Activated CD4-positive, CD25-positive, alpha-beta regulatory T cell treated with anti-CD3 and anti-CD28 coated beads, Interleukin-2, amount 50 U/mL, for 72 hours (primary cell): ENCODE data around the gene APBB2.

ENCODE experiments used
- DNase-seq: peaks from one replicate; pipeline ENCODE4 v3.0.0; 2021

APBB2 gene

GRCh38 chr4:41185614-41186592 lies 28.4 kb downstream of the APBB2 start:
- DNase-seq, result no peak

- no peak for DNase-seq
Observed at GRCh38 chr4:41184009-41184408, 30.3 kb downstream of the APBB2 start.

- DNase-seq, result no peak
Observed at GRCh38 chr4:41183021-41183553, 31.3 kb downstream of the APBB2 start.

DNA sequence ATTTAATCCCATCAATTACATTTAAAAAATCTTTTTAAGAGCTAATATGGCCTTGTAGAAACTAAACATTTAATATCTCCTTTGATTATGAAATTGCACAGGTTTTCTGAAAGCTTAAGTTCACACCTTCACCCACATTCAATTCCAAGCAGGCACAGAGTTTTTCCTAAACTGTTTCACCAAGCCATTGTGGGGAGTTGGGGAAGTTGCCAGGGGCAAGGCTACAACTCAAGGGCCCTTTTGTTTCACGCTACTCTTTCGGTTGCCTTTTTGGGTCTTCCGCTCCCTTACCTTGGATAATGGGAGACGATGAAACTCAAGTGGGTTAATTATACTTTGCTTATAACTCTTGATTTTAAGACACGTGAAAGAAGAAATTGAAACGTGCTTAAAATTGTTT lies 33.3 kb downstream of the APBB2 start:
- DNase-seq, result no peak

DNA sequence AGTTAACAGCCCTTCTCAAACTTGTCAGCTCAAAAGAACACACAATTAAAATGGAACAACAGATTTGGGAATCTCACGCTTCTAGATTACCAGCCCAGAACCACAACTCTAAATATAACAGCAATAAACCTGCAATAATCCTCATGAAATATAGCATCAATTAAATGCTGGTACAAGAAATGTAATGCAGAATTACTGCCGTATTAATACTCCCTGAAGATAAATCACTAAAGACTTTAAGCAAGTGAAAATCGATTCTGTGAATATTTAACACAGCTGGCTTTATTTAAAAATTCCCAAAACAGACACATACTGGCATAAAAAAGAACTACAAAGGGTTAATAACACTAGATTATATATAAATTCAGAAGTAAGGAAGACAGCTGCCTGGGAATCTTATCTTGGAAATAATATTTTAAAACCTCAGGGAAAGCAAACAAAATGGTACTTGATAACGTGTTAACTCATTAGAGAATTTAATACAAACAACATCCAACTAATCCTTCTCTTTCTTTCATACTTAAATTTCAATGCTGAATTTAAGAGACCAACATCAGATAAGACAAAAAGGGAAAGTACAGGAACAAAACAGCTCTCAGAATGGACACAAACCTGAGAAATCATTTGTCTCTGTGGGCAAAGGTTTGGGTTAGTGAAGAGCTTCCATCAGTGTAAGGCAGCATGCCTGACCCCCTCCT lies 34.7 kb downstream of the APBB2 start:
- no peak for DNase-seq

GRCh38 chr4:41178372-41179370 lies 35.7 kb downstream of the APBB2 start:
- no peak for DNase-seq

DNA sequence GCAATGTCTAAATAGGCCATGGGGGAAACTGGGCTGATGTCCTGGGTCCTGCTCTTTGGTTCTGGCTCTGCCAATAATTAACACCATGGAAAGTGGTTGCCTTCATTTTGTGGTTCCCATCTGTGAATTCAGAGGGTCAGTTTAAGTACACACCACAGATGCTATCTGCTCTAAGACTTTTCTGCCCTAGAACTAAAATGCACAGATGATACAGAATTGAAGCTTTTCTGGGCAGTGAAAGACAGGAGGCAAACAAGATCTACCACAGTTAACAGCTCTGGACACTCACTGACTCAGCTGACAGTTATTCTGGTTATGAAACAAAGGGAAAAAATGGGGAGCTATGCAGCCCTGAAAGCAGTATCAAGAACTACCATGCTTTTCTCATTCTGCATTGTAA lies 37.3 kb downstream of the APBB2 start:
- DNase-seq, result no peak

DNA sequence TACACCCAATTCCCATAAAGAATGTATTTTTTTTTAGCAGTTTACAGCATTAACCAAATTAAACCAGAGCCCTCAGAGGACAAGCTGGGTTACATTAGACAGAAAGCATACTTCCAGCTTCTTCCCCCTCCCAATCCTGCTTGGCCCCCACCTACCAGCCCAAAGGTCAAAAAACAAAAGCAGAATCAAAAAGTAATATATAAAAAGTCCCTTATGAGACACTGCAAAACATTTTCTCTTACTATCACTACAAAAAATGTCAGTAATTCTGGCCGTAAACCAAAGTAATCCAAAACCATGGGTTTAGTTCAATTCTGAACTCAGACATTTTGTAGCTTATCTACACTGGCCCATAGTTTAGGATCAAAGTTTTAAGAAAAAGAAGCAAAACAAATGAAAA lies 38.0 kb downstream of the APBB2 start:
- no peak for DNase-seq

GRCh38 chr4:41175794-41176193 lies 38.5 kb downstream of the APBB2 start:
- no peak for DNase-seq

GRCh38 chr4:41174444-41174843 lies 39.9 kb downstream of the APBB2 start:
- DNase-seq, result no peak

DNA sequence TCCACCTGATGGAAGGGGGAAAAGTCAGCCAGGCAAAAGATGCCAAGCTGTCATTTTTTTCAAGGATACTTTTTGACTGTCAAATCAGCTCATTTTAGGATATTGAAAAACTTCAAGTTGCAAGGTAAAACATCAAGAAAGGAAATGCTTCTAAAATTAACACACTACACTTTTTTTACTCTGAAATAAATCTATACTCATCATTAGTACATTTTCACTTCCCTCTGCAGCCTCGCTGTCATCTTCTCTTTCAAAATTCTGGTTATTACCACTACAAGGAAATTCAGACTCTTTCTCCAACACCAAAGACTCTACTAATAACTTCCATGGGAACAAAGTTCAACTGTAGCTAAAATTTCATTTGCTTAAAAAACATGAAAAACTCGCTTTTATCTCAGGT lies 41.6 kb downstream of the APBB2 start:
- DNase-seq, result no peak

- no peak for DNase-seq
Observed at GRCh38 chr4:41169256-41169800, 45.0 kb downstream of the APBB2 start.

DNA sequence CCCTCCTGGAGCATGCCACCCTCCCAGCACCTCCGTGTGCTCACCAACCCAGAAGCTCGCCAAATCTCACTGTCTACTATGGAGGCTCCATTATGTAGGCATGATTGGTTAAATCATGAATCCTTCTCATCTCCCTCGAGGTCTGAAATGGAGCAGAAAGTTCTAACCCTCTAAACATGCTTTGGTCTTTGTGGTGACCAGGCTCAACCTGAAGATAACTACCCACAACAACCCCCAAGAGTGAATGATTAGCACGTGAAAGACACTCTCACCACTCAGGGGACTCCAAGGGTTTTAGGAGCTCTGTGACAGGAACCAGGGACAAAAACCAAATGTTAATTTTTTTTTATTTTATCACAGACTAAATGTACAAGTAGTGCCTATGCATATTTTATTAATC lies 47.2 kb downstream of the APBB2 start:
- DNase-seq, result no peak

GRCh38 chr4:41164405-41164804 lies 49.9 kb downstream of the APBB2 start:
- no peak for DNase-seq

DNA sequence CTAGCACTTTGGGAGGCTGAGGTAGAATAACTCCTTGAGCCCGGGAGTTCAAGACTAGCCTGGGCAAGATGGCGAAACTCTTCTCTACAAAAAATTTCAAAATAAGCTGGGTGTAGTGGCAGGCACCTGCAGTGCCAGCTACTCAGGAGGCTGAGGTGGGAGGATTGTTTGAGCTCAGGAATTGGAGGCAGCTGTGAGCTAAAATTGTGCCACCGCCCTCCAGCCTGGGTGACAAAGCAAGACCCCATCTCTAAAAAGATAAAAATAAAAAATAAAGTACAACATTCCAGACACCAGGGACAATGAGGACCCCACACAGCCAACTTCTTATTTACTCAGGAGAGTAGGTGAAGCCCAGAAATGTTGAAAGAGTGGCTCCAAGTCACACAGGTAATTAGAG lies 53.0 kb downstream of the APBB2 start:
- DNase-seq, result no peak

DNA sequence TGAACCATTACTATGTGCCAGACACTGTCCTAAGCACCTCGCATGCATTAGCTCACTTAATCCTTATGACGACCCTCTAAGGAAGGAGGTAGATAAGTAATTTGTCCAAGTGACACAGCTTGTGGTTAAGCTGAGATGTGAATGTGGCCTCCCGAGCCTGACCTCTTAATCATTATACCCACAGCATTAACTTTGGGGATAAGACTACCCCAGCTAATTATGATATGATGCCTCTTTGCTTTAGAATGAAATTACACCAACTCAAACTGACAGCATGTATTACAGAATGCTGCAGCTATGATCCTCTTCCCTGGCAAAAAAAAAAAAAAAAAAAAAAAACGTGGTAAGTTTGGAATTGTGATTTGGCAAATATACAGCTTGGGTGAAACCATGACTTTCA lies 53.5 kb downstream of the APBB2 start:
- DNase-seq, result no peak

DNA sequence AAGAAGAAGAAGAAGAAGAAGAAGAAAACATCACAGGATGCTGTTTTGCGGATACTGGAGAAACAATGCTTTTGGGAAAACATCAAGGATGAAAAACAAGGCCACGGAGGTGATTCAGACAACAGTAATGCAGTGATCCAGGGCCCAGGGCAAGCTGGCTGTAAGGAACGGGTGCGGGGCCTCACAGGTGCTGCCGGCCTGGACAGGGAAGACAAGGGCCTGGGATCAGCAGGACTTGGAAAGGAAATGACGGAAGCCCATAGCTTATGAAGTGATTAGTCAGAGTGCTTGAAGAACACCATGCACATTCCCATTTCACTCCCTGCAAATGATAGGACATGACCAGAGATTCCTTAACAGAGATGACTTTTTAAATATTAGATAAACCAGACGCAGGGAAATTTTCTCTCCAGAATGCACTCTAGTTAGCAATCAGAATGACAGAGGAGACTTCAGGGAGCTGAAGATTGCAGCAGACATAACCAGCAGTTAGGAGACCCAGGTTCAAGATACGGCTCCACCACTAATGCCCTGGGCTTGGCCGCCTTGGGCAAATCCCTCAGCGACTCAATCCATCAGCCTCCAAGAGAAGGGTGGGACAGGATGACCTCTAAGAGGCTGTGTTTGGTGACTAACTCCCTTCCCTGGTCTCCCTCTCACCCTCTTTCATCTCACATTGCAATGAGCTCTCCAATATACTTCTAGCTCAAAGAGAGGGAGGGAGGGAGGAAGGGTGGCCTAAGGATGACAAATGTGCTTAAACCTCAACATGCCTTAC lies 54.1 kb downstream of the APBB2 start:
- DNase-seq, result no peak

GRCh38 chr4:41158756-41159155 lies 55.6 kb downstream of the APBB2 start:
- no peak for DNase-seq

DNA sequence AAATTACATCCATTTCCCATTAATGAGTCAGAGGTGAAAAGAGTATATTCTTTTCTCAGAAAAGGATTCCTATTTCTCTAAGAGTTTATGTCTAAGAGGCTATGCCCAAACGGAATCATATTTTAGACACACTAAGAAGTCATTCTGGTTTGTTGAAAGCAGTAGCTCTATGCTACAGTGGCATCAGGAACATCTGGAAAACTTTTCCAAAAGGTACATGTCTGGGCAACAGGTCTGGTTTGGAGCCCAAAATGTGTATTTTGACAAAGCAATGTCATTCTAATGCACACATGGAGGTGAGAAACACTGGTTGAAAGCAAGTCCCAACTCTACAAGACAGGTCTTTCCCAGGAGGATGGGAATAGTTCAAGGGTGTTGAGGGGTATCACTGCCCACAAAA lies 56.1 kb downstream of the APBB2 start:
- no peak for DNase-seq

GRCh38 chr4:41157009-41157408 lies 57.3 kb downstream of the APBB2 start:
- no peak for DNase-seq

DNA sequence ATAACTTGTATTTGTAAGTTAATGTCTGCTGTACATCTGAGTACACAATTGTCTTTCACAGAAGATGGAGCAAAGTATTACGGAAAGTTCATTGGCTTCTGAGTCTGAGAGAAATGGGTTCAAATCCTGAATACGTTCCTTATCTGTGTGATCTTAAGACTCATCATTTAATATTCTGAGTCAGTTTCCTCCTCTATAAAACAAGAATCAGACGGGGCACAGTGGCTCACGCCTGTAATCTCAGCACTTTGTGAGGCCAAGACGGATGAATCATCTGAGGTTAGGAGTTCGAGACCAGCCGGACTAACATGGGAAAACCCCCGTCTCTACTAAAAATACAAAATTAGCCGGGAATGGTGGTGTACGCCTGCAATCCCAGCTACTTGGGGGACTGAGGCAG lies 57.8 kb downstream of the APBB2 start:
- no peak for DNase-seq
